Measurements from ENCODE around the gene PACSIN1.

The PACSIN1 gene

GRCh38 chr6:34465531-34466241 lies at the start of gene PACSIN1:
TSS of gene PACSIN1 (plus strand) at chr6:34466076. CDS start at chr6:34526306, 60,230 bp downstream.
- DNase-seq (ENCODE audit: low read depth), result no peak

- no peak for DNase-seq (ENCODE audit: low read depth)
Observed at GRCh38 chr6:34416877-34417371, 49.0 kb upstream of the PACSIN1 start.

GRCh38 chr6:34418367-34418766 lies 47.5 kb upstream of the PACSIN1 start:
- no peak for DNase-seq (ENCODE audit: low read depth)

GRCh38 chr6:34423254-34423653 lies 42.6 kb upstream of the PACSIN1 start:
- DNase-seq (ENCODE audit: low read depth), result no peak

- no peak for DNase-seq (ENCODE audit: low read depth)
Observed at GRCh38 chr6:34424200-34425131, 41.4 kb upstream of the PACSIN1 start.

GRCh38 chr6:34425132-34425497 lies 40.8 kb upstream of the PACSIN1 start:
- DNase-seq (ENCODE audit: low read depth), result peak; percentile 1

- peak; percentile 81 for DNase-seq (ENCODE audit: low read depth)
Observed at GRCh38 chr6:34425498-34426410, 40.1 kb upstream of the PACSIN1 start, which contains the start of gene RPS10. TSS of gene RPS10 (minus strand) at chr6:34426069. CDS start at chr6:34425221, 848 bp downstream.

GRCh38 chr6:34435916-34436315 lies 30.0 kb upstream of the PACSIN1 start:
- DNase-seq (ENCODE audit: low read depth), result no peak

GRCh38 chr6:34436803-34437643 lies 28.9 kb upstream of the PACSIN1 start:
- no peak for DNase-seq (ENCODE audit: low read depth)

GRCh38 chr6:34437644-34437970 lies 28.3 kb upstream of the PACSIN1 start:
- no peak for DNase-seq (ENCODE audit: low read depth)

- no peak for DNase-seq (ENCODE audit: low read depth)
Observed at GRCh38 chr6:34438705-34439104, 27.2 kb upstream of the PACSIN1 start.

GRCh38 chr6:34439442-34439841 lies 26.4 kb upstream of the PACSIN1 start:
- no peak for DNase-seq (ENCODE audit: low read depth)

GRCh38 chr6:34441526-34441925 lies 24.4 kb upstream of the PACSIN1 start:
- DNase-seq (ENCODE audit: low read depth), result no peak

- DNase-seq (ENCODE audit: low read depth), result no peak
Observed at GRCh38 chr6:34445313-34445860, 20.5 kb upstream of the PACSIN1 start.

- no peak for DNase-seq (ENCODE audit: low read depth)
Observed at GRCh38 chr6:34447386-34447785, 18.5 kb upstream of the PACSIN1 start.

- DNase-seq (ENCODE audit: low read depth), result no peak
Observed at GRCh38 chr6:34447910-34448309, 18.0 kb upstream of the PACSIN1 start.

GRCh38 chr6:34451192-34451591 lies 14.7 kb upstream of the PACSIN1 start:
- DNase-seq (ENCODE audit: low read depth), result no peak

GRCh38 chr6:34455831-34456230 lies 10.0 kb upstream of the PACSIN1 start:
- no peak for DNase-seq (ENCODE audit: low read depth)

- no peak for DNase-seq (ENCODE audit: low read depth)
Observed at GRCh38 chr6:34457382-34457741, 8.5 kb upstream of the PACSIN1 start.

Data from stimulated activated CD8-positive, alpha-beta memory T cell treated with anti-CD3 and anti-CD28 coated beads, Interleukin-12 subunit alpha, Interleukin-12 subunit beta, amount 100 ng/mL, for 4 hours (primary cell).